Keratinocyte (primary cell): ENCODE results near the gene DENND1A.

Experiments used
- CTCF ChIP-seq, 3 experiments: IDR thresholded peaks in 1 of 3; conservative IDR thresholded peaks in 1 of 3; optimal IDR thresholded peaks in 1 of 3; 2 replicates in 2 of 3; 3 replicates in 1 of 3; pipeline versions ENCODE3 to v1.5.1; 2011; ENCODE audit warnings: low read length in 3 of 3, mild to moderate bottlenecking in 3 of 3, moderate library complexity in 2 of 3, control low read depth in 1 of 3, inconsistent platforms in 1 of 3; ENCODE audit not compliant: insufficient read depth in 2 of 3; ENCODE audit errors: extremely low read depth in 1 of 3
- EZH2 ChIP-seq: IDR thresholded peaks from one replicate; pipeline ENCODE4 v1.6.1; 2012; ENCODE audit warnings: inconsistent platforms, mild to moderate bottlenecking, low read length, moderate library complexity

GRCh38 chr9:123607479-123607878, 322.4 kb downstream of the DENND1A start:
- TF ChIP-seq CTCF (optimal IDR thresholded peaks at IDR 0.05 in 1 of 3, IDR thresholded peaks at IDR 0.05 in 1 of 3, conservative IDR thresholded peaks at IDR 0.05 in 1 of 3; ENCODE audit: extremely low read depth in 1 of 3, insufficient read depth in 2 of 3, low read length in 3 of 3) (no peak), EZH2 (no peak)
